SU-DHL-6 (cell line): ENCODE data around the gene RNF146.

Source experiments
- H2AFZ ChIP-seq: fragments of 200-600 bp; sonication (generic); 2 replicates; pipeline ENCODE4 v1.6.1; 2014; ENCODE audit warnings: low read depth, mild to moderate bottlenecking, moderate library complexity, mixed read lengths, antibody characterized with exemption, low read length; ENCODE audit not compliant: severe bottlenecking
- H3F3A ChIP-seq: fragments of 200-600 bp; shearing (Covaris generic); 2 replicates; pipeline ENCODE4 v1.6.0; 2016; ENCODE audit warnings: antibody characterized with exemption, mild to moderate bottlenecking; ENCODE audit not compliant: insufficient read depth
- H3K27ac ChIP-seq: fragments of 200-600 bp; sonication (generic); 2 replicates; pipeline ENCODE4 v1.5.1; 2016; ENCODE audit warnings: low read depth, mild to moderate bottlenecking, low read length, moderate library complexity, mixed read lengths
- H3K27me3 ChIP-seq: fragments of 200-600 bp; sonication (generic), shearing (Covaris generic); 2 replicates; pipeline ENCODE4 v1.6.0; 2014; ENCODE audit warnings: mild to moderate bottlenecking, low read length
- H3K36me3 ChIP-seq: fragments of 200-600 bp; sonication (generic); 2 replicates; pipeline ENCODE4 v1.6.1; 2014; ENCODE audit warnings: mild to moderate bottlenecking, low read length, mixed read lengths
- H3K4me2 ChIP-seq: fragments of 300-600, 200-600 bp; shearing (Covaris generic), sonication (generic); 2 replicates; pipeline ENCODE4 v1.6.0; 2014; ENCODE audit warnings: low read length, low read depth, mild to moderate bottlenecking; ENCODE audit not compliant: poor library complexity, severe bottlenecking
- H3K4me3 ChIP-seq: fragments of 200-600 bp; sonication (generic); 2 replicates; pipeline ENCODE4 v1.5.1; 2014; ENCODE audit warnings: antibody characterized with exemption, low read length, mild to moderate bottlenecking, mixed read lengths; ENCODE audit not compliant: insufficient read depth, poor library complexity, severe bottlenecking
- H3K79me2 ChIP-seq: fragments of 200-600 bp; sonication (generic); 2 replicates; pipeline ENCODE4 v1.6.1; 2014; ENCODE audit warnings: mild to moderate bottlenecking, low read length, moderate library complexity; ENCODE audit not compliant: insufficient read depth
- H3K9ac ChIP-seq: fragments of 200-600 bp; sonication (generic); 2 replicates; pipeline ENCODE4 v1.7.0; 2014; ENCODE audit warnings: mild to moderate bottlenecking, low read length
- H3K9me2 ChIP-seq: fragments of 200-600 bp; sonication (generic); replicated peaks from 2 replicates; pipeline ENCODE4 v1.6.1; 2014; ENCODE audit warnings: low read length; ENCODE audit not compliant: insufficient read depth
- H3K9me3 ChIP-seq: fragments of 200-600 bp; sonication (generic); 2 replicates; pipeline ENCODE4 v1.6.1; 2014; ENCODE audit warnings: low read length, mixed read lengths; ENCODE audit not compliant: insufficient read depth
- H4K20me1 ChIP-seq: fragments of 200-600 bp; sonication (generic); 2 replicates; pipeline ENCODE4 v1.6.1; 2014; ENCODE audit warnings: low read depth, mild to moderate bottlenecking, antibody characterized with exemption, low read length, moderate library complexity, mixed read lengths
- EZH2phosphoT487 ChIP-seq: fragments of 200-600 bp; sonication (generic), shearing (Covaris generic); conservative IDR thresholded peaks from 2 replicates; pipeline ENCODE4 v1.6.1; 2018; ENCODE audit warnings: mild to moderate bottlenecking, antibody characterized with exemption, low read length, moderate library complexity, mixed read lengths
- TF ChIP-seq, protein P1 (sequence below): fragments of 200-600 bp; sonication (generic); IDR thresholded peaks from one replicate; pipeline ENCODE4 v1.5.1; 2017; ENCODE audit warnings: antibody characterized with exemption, mild to moderate bottlenecking, low read length, moderate library complexity; ENCODE audit not compliant: insufficient read depth, poor library complexity, severe bottlenecking

RNF146 gene

DNA sequence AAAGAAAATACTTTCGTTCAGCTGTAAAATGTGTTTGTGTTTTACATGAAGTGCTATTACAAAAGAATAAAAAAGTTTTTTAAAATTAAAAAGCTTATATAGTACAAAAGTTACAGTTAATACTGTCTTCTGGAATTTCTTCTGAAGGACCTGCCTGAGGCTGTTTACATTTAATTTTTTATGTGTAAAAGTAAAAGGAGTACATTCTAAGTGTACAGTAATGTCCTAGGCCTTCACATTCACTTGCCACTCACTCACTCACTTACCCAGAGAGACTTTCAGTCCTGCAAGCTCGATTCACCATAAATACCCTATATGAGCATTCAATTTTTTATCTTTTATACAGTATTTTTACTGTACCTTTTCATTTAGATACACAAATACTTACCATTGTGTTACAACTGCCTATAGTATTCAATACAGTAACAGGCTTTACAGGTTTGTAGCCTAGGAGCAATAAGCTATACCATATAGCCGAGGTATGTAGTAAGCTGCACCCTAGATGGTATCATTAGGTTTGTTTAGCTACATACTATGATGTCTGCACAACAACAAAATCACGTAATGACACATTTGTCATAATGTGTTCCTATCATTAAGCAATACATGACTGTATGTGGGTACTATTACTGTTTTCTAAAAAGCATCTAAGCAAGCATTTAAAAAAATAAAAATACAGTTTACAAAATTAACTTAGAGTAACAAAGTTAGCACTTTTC is 33.0 kb downstream of the RNF146 start:
- Histone ChIP-seq H2AFZ (no peak overlapping the region), H3K27ac (no peak overlapping the region), H3K9me2 (no peaks in the 10 kb centered on the region), H3K36me3 (peaks cover 4% of the 10 kb centered on the region; the same call in 1 of the 2 replicates), H3F3A (0 out of 2 replicates have a peak, but pooled peaks cover 4% of the 10 kb centered on the region), H3K9me3 (no peaks in the 10 kb centered on the region), H4K20me1 (no peaks in the 10 kb centered on the region), H3K79me2 (peaks cover 16% of the 10 kb centered on the region; the same call in 1 of the 2 replicates), H3K9ac (no peak overlapping the region), H3K4me3 (no peak overlapping the region), H3K27me3 (no peaks in the 10 kb centered on the region), H3K4me2 (no peak overlapping the region)
- TF ChIP-seq, protein P1, sequence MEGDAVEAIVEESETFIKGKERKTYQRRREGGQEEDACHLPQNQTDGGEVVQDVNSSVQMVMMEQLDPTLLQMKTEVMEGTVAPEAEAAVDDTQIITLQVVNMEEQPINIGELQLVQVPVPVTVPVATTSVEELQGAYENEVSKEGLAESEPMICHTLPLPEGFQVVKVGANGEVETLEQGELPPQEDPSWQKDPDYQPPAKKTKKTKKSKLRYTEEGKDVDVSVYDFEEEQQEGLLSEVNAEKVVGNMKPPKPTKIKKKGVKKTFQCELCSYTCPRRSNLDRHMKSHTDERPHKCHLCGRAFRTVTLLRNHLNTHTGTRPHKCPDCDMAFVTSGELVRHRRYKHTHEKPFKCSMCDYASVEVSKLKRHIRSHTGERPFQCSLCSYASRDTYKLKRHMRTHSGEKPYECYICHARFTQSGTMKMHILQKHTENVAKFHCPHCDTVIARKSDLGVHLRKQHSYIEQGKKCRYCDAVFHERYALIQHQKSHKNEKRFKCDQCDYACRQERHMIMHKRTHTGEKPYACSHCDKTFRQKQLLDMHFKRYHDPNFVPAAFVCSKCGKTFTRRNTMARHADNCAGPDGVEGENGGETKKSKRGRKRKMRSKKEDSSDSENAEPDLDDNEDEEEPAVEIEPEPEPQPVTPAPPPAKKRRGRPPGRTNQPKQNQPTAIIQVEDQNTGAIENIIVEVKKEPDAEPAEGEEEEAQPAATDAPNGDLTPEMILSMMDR = no peak
- no peak for TF ChIP-seq EZH2phosphoT487

DNA sequence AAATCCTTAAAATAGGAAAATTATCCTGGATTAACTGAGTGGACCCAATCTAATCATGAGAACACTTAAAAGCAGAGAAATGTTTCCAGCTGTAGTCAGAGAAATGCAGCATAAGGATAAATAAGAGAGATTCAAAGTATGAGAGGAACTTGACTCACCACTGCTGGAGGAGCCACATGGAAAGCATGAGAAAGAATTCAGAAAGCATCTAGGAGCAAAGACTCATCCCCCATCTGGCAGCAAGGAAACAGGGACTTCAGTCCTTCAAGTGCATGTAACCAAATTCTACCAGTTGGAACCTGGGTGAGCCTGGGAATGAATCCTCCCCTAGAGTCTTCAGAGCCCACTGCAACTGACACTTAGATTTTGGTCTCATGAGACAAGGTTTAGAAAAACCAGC is 33.7 kb downstream of the RNF146 start:
- TF ChIP-seq, protein P1 = no peak
- no peak for TF ChIP-seq EZH2phosphoT487

DNA sequence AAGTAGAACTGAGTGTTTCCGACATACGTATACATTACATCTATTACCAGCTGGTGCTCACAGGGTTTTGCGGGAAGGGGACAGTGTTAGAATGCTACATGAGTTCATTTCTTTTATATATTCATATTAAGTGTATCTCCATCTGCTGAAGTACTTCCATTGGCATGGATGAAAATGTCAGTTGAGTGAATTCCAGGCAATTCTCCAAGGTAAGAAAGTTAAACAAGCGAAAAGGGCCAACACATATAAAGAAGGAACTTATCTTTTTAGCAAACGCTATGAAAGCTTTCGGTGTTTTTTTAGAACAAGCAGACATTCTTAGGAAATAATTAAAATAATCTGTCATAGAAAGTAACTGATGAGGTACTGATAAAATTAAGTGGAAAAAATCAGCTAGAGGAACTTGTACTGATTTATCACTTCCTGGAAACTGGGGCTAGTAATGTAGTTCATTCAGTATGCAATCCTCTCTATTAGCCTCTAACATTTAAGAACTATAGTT is 34.6 kb downstream of the RNF146 start:
- no peak overlapping the region for H2AFZ ChIP-seq
- H3K9ac ChIP-seq = no peak overlapping the region
- 0 out of 2 replicates have a peak, but pooled peaks cover 4% of the 10 kb centered on the region for H3F3A ChIP-seq
- H3K4me3 ChIP-seq = no peak overlapping the region
- H3K79me2 ChIP-seq = peaks cover 27% of the 10 kb centered on the region
- no peaks in the 10 kb centered on the region; the same call in 1 of the 2 replicates for H4K20me1 ChIP-seq
- H3K27ac ChIP-seq = no peak overlapping the region
- H3K9me2 ChIP-seq = no peaks in the 10 kb centered on the region
- H3K9me3 ChIP-seq = no peaks in the 10 kb centered on the region
- H3K4me2 ChIP-seq = no peak overlapping the region
- TF ChIP-seq EZH2phosphoT487 = no peak
- TF ChIP-seq, protein P1 = no peak
- H3K36me3 ChIP-seq = peaks cover 2% of the 10 kb centered on the region; the same call in 1 of the 2 replicates
- no peaks in the 10 kb centered on the region for H3K27me3 ChIP-seq

More for the DNA sequence above, 33.7 kb downstream of the RNF146 start:
- Histone ChIP-seq H4K20me1 (no peaks in the 10 kb centered on the region; the same call in 1 of the 2 replicates), H3K27me3 (no peaks in the 10 kb centered on the region), H3K79me2 (peaks cover 21% of the 10 kb centered on the region), H3F3A (0 out of 2 replicates have a peak, but pooled peaks cover 4% of the 10 kb centered on the region), H3K9me3 (no peaks in the 10 kb centered on the region), H3K9ac (no peak overlapping the region), H3K27ac (no peak overlapping the region), H2AFZ (no peak overlapping the region), H3K4me2 (no peak overlapping the region), H3K9me2 (no peaks in the 10 kb centered on the region), H3K36me3 (peaks cover 4% of the 10 kb centered on the region; the same call in 1 of the 2 replicates), H3K4me3 (no peak overlapping the region)
